Retinal pigment epithelial cell (primary cell): ENCODE results near the gene ZFYVE9.

Source experiments
- DNase-seq: peaks from one replicate; pipeline ENCODE4 v3.0.0-alpha.2; 2010; ENCODE audit warnings: low read depth
- H3K4me3 ChIP-seq: 2 replicates; pipeline ENCODE4 v1.5.1; 2011; ENCODE audit warnings: mild to moderate bottlenecking, low read length, control low read depth, moderate library complexity
- CTCF ChIP-seq: conservative IDR thresholded peaks from 2 replicates; pipeline ENCODE4 v1.5.1; 2011; ENCODE audit warnings: low read depth, low read length, control low read depth, inconsistent platforms

The ZFYVE9 gene

DNA sequence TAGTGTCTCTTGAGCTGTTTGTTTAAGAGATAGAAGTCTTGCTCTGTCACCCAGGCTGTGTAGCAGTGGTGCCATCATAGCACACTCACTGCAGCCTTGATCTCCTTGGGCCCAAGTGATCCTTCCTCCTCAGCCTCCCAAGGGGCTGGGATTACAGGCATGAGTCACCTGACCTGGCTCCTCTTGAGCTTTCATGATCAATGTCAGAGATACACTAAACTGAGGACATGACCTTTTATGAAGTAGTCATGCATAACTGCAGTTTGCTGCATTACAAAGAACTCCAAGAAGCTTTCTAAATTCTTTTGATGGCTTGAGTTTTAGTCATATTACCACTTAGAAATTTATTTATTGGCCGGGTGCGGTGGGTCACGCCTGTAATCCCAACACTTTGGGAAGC lies 146.4 kb downstream of the ZFYVE9 start:
- DNase-seq: peak; percentile 11
- TF ChIP-seq CTCF: no peak

GRCh38 chr1:52294580-52294979 lies 152.7 kb downstream of the ZFYVE9 start:
- no peak for TF ChIP-seq CTCF
- H3K4me3 ChIP-seq: no peak overlapping the region
- no peak for DNase-seq

More for the DNA sequence above, 146.4 kb downstream of the ZFYVE9 start:
- no peak overlapping the region for H3K4me3 ChIP-seq

- H3K4me3 ChIP-seq: no peak overlapping the region
- peak; percentile 83 for TF ChIP-seq CTCF
- DNase-seq: peak; percentile 31
Measured at GRCh38 chr1:52296345-52296744, 154.5 kb downstream of the ZFYVE9 start.

DNA sequence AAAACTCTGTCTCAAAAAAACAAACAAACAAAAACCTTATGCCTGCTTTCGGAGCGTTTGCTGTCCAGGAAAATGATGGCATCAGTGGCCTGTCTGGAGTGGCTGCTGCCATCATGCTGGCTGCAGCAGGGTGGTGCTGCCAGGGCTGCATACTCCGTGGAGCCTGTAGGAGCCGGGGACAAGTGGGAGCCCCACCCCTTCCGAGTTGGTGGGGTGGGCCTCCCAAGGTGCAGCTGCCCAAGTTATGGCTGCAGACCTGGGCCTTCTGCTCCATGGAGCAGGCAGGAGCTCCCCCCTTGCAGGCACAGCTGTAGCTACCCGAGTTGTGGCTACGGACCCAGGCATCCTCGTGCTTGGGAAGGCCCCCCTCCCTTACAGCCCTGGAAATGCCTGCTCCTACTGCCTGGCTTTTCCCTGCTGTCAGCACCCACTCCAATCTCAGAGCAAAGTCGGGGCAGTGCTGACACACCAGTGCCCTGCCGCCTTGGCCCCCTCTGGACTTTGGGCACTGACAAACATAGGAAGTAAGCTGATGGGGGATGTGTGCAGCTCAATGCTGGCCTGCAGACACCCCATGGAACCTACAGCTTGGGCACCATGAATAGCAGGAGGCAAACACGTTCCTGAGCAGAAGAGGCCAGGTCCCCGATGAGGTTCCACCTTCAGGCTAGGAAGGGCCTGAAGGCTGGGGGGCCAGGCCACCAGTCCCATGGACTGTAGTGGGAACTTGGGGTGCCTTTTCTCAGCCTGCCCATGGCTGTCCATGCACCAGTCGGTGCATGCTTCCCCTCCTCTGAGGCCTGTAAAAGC lies 163.7 kb downstream of the ZFYVE9 start:
- TF ChIP-seq CTCF: no peak
- DNase-seq: no peak
- H3K4me3 ChIP-seq: no peak overlapping the region

- no peak for TF ChIP-seq CTCF
- no peak for DNase-seq
- H3K4me3 ChIP-seq: no peak overlapping the region
Measured at GRCh38 chr1:52306227-52307006, 164.5 kb downstream of the ZFYVE9 start.

DNA sequence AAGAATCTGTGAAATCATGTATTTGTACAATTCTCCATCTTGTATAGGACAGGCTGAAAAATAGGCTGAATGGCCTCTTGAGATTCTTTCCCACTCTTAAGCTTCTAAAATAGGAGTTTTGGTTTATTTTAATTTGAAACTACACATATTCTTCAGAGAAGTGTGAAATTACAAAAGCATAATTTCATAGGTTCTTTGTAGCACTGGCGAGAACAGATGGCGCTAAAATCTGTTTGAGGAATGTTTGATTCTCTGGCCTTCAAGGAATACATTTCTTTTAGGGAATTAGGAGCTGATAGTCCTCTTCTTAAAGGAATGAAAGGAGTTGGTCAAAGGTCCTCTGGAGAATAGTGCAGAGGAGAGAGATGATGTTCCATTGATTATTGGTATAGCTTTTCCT lies 179.2 kb downstream of the ZFYVE9 start:
- no peak overlapping the region for H3K4me3 ChIP-seq
- DNase-seq: no peak
- no peak for TF ChIP-seq CTCF
